Thoracic aorta (tissue), 2 donors: ENCODE measurements around the gene SERPINA12. TPM values are rescaled to one million over a fixed set of nuclear protein-coding genes. Genes with fewer than 3 reads are reported as not detected.

ENCODE experiments used
- ATAC-seq: fragments of 150-250 bp; one replicate; pipeline ENCODE4 v1.8.0; 2017; ENCODE audit warnings: low read depth; ENCODE audit not compliant: insufficient number of reproducible peaks, low FRiP score
- DNase-seq: peaks from one replicate; pipeline ENCODE4 v3.0.0-alpha.2; 2020; ENCODE audit warnings: low spot score
- H3K27ac ChIP-seq, 2 donors: fragments of 200-600 bp; sonication (generic); 1 replicate in 1 of 2; 2 replicates in 1 of 2; pipeline ENCODE4 v1.5.1; 2016; ENCODE audit warnings: mild to moderate bottlenecking in 2 of 2, moderate library complexity in 2 of 2
- H3K27me3 ChIP-seq: fragments of 200-600 bp; sonication (generic); replicated peaks from 2 replicates; pipeline ENCODE4 v1.6.0; 2016; ENCODE audit warnings: mild to moderate bottlenecking; ENCODE audit not compliant: insufficient read depth
- H3K36me3 ChIP-seq: fragments of 200-600 bp; sonication (generic); one replicate; pipeline ENCODE4 v1.5.1; 2016
- H3K4me1 ChIP-seq, 2 donors: fragments of 200-600 bp; sonication (generic); 1 replicate in 1 of 2; 2 replicates in 1 of 2; pipeline versions ENCODE4 v1.5.1 to v1.6.0; 2016; ENCODE audit warnings: low read depth in 2 of 2, mild to moderate bottlenecking in 1 of 2; ENCODE audit not compliant: control insufficient read depth in 1 of 2
- H3K4me3 ChIP-seq: fragments of 200-600 bp; sonication (generic); 2 replicates; pipeline ENCODE4 v1.5.1; 2016; ENCODE audit warnings: mild to moderate bottlenecking
- H3K9me3 ChIP-seq: fragments of 200-600 bp; sonication (generic); 2 replicates; pipeline ENCODE4 v1.5.1; 2016
- total RNA-seq, 2 donors: library from RNA; depleted of rRNA; stranded (reverse); fragments of >200 nt; gene quantifications; one replicate each; pipeline versions ENCODE4 v1.1.0 to v1.2.3, GENCODE V29; 2016
- TF ChIP-seq, protein P1 (sequence below): fragments of 200-600 bp; sonication (generic); IDR thresholded peaks from one replicate; pipeline ENCODE4 v1.5.1; 2019; ENCODE audit warnings: antibody characterized with exemption

The SERPINA12 gene
- total RNA-seq, 2 donors from 2014 or later, result not detected

- H3K27ac ChIP-seq, result no peak overlapping the region
- no peaks in the 10 kb centered on the region for H3K9me3 ChIP-seq
- ATAC-seq (no peak), DNase-seq (no peak)
- TF ChIP-seq, protein P1, sequence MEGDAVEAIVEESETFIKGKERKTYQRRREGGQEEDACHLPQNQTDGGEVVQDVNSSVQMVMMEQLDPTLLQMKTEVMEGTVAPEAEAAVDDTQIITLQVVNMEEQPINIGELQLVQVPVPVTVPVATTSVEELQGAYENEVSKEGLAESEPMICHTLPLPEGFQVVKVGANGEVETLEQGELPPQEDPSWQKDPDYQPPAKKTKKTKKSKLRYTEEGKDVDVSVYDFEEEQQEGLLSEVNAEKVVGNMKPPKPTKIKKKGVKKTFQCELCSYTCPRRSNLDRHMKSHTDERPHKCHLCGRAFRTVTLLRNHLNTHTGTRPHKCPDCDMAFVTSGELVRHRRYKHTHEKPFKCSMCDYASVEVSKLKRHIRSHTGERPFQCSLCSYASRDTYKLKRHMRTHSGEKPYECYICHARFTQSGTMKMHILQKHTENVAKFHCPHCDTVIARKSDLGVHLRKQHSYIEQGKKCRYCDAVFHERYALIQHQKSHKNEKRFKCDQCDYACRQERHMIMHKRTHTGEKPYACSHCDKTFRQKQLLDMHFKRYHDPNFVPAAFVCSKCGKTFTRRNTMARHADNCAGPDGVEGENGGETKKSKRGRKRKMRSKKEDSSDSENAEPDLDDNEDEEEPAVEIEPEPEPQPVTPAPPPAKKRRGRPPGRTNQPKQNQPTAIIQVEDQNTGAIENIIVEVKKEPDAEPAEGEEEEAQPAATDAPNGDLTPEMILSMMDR, result no peak
- H3K36me3 ChIP-seq, result no peaks in the 10 kb centered on the region
- H3K4me1 ChIP-seq, result peaks cover under 1 to 1% of the 10 kb centered on the region in 2 donors
- no peaks in the 10 kb centered on the region for H3K27me3 ChIP-seq
- H3K4me3 ChIP-seq, result no peak overlapping the region
These were observed 17.8 kb downstream of the SERPINA12 start for GRCh38 chr14:94491511-94491910.

GRCh38 chr14:94489336-94489735 lies 19.9 kb downstream of the SERPINA12 start:
- Histone ChIP-seq H3K27me3 (no peaks in the 10 kb centered on the region), H3K27ac (no peak overlapping the region), H3K4me3 (no peak overlapping the region), H3K36me3 (no peaks in the 10 kb centered on the region), H3K4me1 (peaks cover 3 to 7% of the 10 kb centered on the region in 2 donors), H3K9me3 (no peaks in the 10 kb centered on the region)
- ATAC-seq, result no peak
- TF ChIP-seq, protein P1, result no peak
- DNase-seq, result no peak

GRCh38 chr14:94486883-94487282 lies 22.4 kb downstream of the SERPINA12 start:
- Histone ChIP-seq H3K4me3 (peak overlapping the region; percentile 22), H3K36me3 (no peaks in the 10 kb centered on the region)

DNA sequence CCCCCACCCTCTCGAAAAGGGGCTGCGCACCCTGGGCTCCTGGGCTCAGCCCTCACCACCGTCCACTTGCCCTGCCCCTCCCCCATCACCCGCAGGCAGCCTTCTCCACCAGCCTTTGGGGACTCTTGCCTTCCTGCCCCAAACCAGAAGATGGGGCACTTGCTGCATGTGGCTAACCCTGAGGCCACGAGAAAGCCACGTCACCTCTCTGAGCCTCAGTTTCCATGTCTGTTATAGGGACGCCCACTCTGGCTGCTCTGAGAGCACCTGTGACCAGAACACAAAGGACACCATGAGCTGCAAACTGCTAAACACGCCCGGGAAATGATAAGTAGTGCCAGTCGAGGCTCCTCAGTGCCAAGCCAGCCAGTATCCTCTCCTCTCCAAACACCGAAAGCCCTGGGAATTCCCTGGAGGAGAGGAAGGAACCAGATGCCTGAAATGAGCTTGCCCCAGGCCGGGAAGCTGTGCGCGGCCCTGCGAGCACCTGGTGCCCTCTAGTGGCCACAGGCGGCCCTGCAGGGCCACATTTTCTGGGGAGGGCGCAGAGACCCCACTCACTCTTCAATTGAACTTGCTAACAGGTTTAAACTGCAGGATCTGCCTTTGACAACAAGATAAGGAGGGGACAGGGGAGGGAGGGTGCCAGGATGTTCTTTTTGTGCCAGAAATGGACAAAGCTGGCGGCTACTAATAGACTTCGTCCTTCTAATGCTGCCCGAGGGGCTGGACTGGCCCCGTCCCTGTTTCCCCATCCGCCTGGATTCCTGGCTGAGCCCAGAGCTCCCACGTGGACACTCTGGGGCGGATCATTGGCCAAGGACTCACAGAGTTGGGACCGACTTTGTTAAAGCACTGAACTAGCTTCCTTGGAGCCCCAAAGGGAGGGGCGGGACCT lies 23.1 kb downstream of the SERPINA12 start:
- H3K4me1 ChIP-seq, result peaks cover 3 to 7% of the 10 kb centered on the region in 2 donors
- H3K9me3 ChIP-seq, result no peaks in the 10 kb centered on the region
- H3K27me3 ChIP-seq, result no peaks in the 10 kb centered on the region
- TF ChIP-seq, protein P1, result peak; percentile 94
- ATAC-seq (no peak), DNase-seq (no peak)
- H3K4me3 ChIP-seq, result peak overlapping the region; percentile 22
- no peak overlapping the region for H3K27ac ChIP-seq
- H3K36me3 ChIP-seq, result no peaks in the 10 kb centered on the region

More at GRCh38 chr14:94486883-94487282, 22.4 kb downstream of the SERPINA12 start:
- TF ChIP-seq, protein P1, result no peak
- DNase-seq, result no peak
- H3K9me3 ChIP-seq, result no peaks in the 10 kb centered on the region
- H3K27me3 ChIP-seq, result no peaks in the 10 kb centered on the region
- H3K27ac ChIP-seq, result no peak overlapping the region
- ATAC-seq, result no peak
- peaks cover 3 to 7% of the 10 kb centered on the region in 2 donors for H3K4me1 ChIP-seq

- peaks cover 3 to 7% of the 10 kb centered on the region in 2 donors for H3K4me1 ChIP-seq
- no peaks in the 10 kb centered on the region for H3K27me3 ChIP-seq
- no peak for ATAC-seq
- H3K9me3 ChIP-seq, result no peaks in the 10 kb centered on the region
- TF ChIP-seq, protein P1, result no peak
- H3K4me3 ChIP-seq, result no peak overlapping the region
- no peak overlapping the region for H3K27ac ChIP-seq
- H3K36me3 ChIP-seq, result no peaks in the 10 kb centered on the region
- no peak for DNase-seq
These were observed 24.8 kb downstream of the SERPINA12 start for GRCh38 chr14:94484481-94484880.
